ENCODE results near the gene KIF13A.
"Not testable (repeated sequence)": the region's sequence is repeated elsewhere in the genome, so short reads cannot be mapped to it uniquely, and the experiment has no call there.

GRCh38 chr6:17911656-17912055 is 75.8 kb downstream of the KIF13A start:
- not testable (repeated sequence) for TF ChIP-seq POLR2A (IDR thresholded peaks at IDR 0.05; ENCODE audit: low read depth); CTCF (IDR thresholded peaks at IDR 0.05); EP300 (IDR thresholded peaks at IDR 0.05); POLR2AphosphoS5 (IDR thresholded peaks at IDR 0.05)
